Spleen (tissue), 7 donors: ENCODE measurements around the gene C2orf80.

Source experiments
- POLR2A ChIP-seq, 3 donors: fragments of 450-650 bp; IDR thresholded peaks; one replicate each; pipeline ENCODE4 v1.5.1; 2017; ENCODE audit warnings: antibody characterized with exemption in 3 of 3, mild to moderate bottlenecking in 1 of 3
- POLR2AphosphoS5 ChIP-seq, 3 donors: sonication (generic); formaldehyde crosslinking; IDR thresholded peaks; one replicate each; pipeline ENCODE4 v1.5.1; 2017; ENCODE audit warnings: antibody characterized with exemption in 3 of 3
- TF ChIP-seq, protein P1 (sequence below), 11 experiments: fragments of 200-600 bp in 7 of 11; fragments of 450-650 bp in 4 of 11; sonication (generic) in 4 of 11; IDR thresholded peaks in 8 of 11; conservative IDR thresholded peaks in 3 of 11; 1 replicate in 7 of 11; 2 replicates in 4 of 11; pipeline versions ENCODE4 v1.4.0 to v1.8.0; 2016 to 2021; ENCODE audit warnings: antibody characterized with exemption in 11 of 11, inconsistent platforms in 4 of 11, mild to moderate bottlenecking in 1 of 11
- donor health status: DM: no; HTN: no; CAD: no; lungs with moderate emphysema.
- donor health status: DM: no; HTN: no; CAD: no.
- donor health status: DM: no; HTN: no; CAD: no.

DNA sequence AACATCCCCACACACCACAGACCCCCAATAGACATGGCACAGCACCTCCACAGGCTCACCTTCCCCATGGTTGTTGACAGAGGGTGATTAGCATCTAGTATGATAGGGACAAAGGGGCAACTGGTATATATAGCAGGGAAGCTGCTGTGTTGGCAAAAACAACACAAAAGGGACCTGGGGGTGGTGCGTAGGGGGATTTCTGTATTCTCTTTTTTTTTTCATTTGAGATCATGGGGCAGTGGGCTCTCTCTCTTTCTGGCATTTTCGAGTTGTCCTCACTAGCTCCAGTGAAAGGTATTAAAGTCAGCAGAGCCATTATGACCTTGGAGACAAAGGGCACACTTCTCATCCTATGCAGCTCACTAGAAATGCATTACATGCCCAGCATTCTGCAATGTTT lies 26.3 kb downstream of the C2orf80 start, which contains the start of gene CRYGA:
- TF ChIP-seq, protein P1, sequence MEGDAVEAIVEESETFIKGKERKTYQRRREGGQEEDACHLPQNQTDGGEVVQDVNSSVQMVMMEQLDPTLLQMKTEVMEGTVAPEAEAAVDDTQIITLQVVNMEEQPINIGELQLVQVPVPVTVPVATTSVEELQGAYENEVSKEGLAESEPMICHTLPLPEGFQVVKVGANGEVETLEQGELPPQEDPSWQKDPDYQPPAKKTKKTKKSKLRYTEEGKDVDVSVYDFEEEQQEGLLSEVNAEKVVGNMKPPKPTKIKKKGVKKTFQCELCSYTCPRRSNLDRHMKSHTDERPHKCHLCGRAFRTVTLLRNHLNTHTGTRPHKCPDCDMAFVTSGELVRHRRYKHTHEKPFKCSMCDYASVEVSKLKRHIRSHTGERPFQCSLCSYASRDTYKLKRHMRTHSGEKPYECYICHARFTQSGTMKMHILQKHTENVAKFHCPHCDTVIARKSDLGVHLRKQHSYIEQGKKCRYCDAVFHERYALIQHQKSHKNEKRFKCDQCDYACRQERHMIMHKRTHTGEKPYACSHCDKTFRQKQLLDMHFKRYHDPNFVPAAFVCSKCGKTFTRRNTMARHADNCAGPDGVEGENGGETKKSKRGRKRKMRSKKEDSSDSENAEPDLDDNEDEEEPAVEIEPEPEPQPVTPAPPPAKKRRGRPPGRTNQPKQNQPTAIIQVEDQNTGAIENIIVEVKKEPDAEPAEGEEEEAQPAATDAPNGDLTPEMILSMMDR (IDR thresholded peaks at IDR 0.05 in 8 of 11, conservative IDR thresholded peaks at IDR 0.05 in 3 of 11) = no peak
- TF ChIP-seq POLR2A (IDR thresholded peaks at IDR 0.05) (no peak), POLR2AphosphoS5 (IDR thresholded peaks at IDR 0.05) (no peak)
